ENCODE measurements around the gene ZFP28. TPM values are rescaled to one million over a fixed set of nuclear protein-coding genes. Genes with fewer than 3 reads are reported as not detected.

Gene ZFP28
- polyA plus RNA-seq, 1 donor from 2014 or later, result 45.1 TPM

GRCh38 chr19:56572589-56572988, 33.8 kb downstream of the ZFP28 start:
- Histone ChIP-seq H3K36me3 (ENCODE audit: insufficient read depth, low read length) (peaks cover 67% of the 10 kb centered on the region), H3K9me3 (ENCODE audit: low read length) (peaks cover 36% of the 10 kb centered on the region), H3K9me2 (ENCODE audit: insufficient read depth, low read length) (no peaks in the 10 kb centered on the region), H3K9ac (ENCODE audit: low read length) (no peak overlapping the region), H3K4me3 (ENCODE audit: low read length) (no peak overlapping the region), H2AFZ (ENCODE audit: low read depth, low read length) (no peak overlapping the region), H3K4me2 (ENCODE audit: low read length) (no peak overlapping the region), H3K27me3 (ENCODE audit: insufficient read depth, low read depth, low read length) (no peaks in the 10 kb centered on the region), H3F3A (ENCODE audit: insufficient read depth, low read length, poor library complexity, severe bottlenecking) (no peaks in the 10 kb centered on the region), H3K79me2 (replicated peaks; ENCODE audit: insufficient read depth, low read length) (no peaks in the 10 kb centered on the region), H4K20me1 (ENCODE audit: insufficient read depth) (no peaks in the 10 kb centered on the region), H3K27ac (ENCODE audit: low read length) (no peak overlapping the region)
- TF ChIP-seq SMC3 (conservative IDR thresholded peaks at IDR 0.05; ENCODE audit: poor library complexity) (no peak), EZH2 (IDR thresholded peaks at IDR 0.05; ENCODE audit: borderline replicate concordance, insufficient read depth, low read length, poor library complexity, severe bottlenecking) (no peak), POLR2AphosphoS5 (IDR thresholded peaks at IDR 0.05) (no peak), TAF1 (IDR thresholded peaks at IDR 0.05; ENCODE audit: low read depth) (no peak), MXI1 (conservative IDR thresholded peaks at IDR 0.05; ENCODE audit: poor library complexity, severe bottlenecking) (no peak), RAD21 (conservative IDR thresholded peaks at IDR 0.05) (no peak), CTCF (IDR thresholded peaks at IDR 0.05; ENCODE audit: poor library complexity, severe bottlenecking) (no peak), EP300 (conservative IDR thresholded peaks at IDR 0.05; ENCODE audit: poor library complexity, severe bottlenecking) (no peak)
- TF ChIP-seq, protein P1, sequence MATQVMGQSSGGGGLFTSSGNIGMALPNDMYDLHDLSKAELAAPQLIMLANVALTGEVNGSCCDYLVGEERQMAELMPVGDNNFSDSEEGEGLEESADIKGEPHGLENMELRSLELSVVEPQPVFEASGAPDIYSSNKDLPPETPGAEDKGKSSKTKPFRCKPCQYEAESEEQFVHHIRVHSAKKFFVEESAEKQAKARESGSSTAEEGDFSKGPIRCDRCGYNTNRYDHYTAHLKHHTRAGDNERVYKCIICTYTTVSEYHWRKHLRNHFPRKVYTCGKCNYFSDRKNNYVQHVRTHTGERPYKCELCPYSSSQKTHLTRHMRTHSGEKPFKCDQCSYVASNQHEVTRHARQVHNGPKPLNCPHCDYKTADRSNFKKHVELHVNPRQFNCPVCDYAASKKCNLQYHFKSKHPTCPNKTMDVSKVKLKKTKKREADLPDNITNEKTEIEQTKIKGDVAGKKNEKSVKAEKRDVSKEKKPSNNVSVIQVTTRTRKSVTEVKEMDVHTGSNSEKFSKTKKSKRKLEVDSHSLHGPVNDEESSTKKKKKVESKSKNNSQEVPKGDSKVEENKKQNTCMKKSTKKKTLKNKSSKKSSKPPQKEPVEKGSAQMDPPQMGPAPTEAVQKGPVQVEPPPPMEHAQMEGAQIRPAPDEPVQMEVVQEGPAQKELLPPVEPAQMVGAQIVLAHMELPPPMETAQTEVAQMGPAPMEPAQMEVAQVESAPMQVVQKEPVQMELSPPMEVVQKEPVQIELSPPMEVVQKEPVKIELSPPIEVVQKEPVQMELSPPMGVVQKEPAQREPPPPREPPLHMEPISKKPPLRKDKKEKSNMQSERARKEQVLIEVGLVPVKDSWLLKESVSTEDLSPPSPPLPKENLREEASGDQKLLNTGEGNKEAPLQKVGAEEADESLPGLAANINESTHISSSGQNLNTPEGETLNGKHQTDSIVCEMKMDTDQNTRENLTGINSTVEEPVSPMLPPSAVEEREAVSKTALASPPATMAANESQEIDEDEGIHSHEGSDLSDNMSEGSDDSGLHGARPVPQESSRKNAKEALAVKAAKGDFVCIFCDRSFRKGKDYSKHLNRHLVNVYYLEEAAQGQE (IDR thresholded peaks at IDR 0.05; ENCODE audit: borderline replicate concordance), result no peak

- Histone ChIP-seq H2AFZ (ENCODE audit: low read depth, low read length) (no peak overlapping the region), H3F3A (ENCODE audit: insufficient read depth, low read length, poor library complexity, severe bottlenecking) (no peaks in the 10 kb centered on the region), H3K9me2 (ENCODE audit: insufficient read depth, low read length) (no peaks in the 10 kb centered on the region), H3K4me3 (ENCODE audit: low read length) (no peak overlapping the region), H3K9me3 (ENCODE audit: low read length) (peaks cover 47% of the 10 kb centered on the region), H3K4me2 (ENCODE audit: low read length) (no peak overlapping the region), H4K20me1 (ENCODE audit: insufficient read depth) (no peaks in the 10 kb centered on the region), H3K27me3 (ENCODE audit: insufficient read depth, low read depth, low read length) (no peaks in the 10 kb centered on the region), H3K27ac (ENCODE audit: low read length) (no peak overlapping the region), H3K79me2 (replicated peaks; ENCODE audit: insufficient read depth, low read length) (no peaks in the 10 kb centered on the region), H3K36me3 (ENCODE audit: insufficient read depth, low read length) (peaks cover 79% of the 10 kb centered on the region), H3K9ac (ENCODE audit: low read length) (no peak overlapping the region)
- TF ChIP-seq TAF1 (IDR thresholded peaks at IDR 0.05; ENCODE audit: low read depth) (no peak), CTCF (IDR thresholded peaks at IDR 0.05; ENCODE audit: poor library complexity, severe bottlenecking) (no peak), POLR2AphosphoS5 (IDR thresholded peaks at IDR 0.05) (no peak), SMC3 (conservative IDR thresholded peaks at IDR 0.05; ENCODE audit: poor library complexity) (no peak)
These were observed 35.2 kb downstream of the ZFP28 start for GRCh38 chr19:56573914-56574313.

Data from neural cell (in vitro differentiated cells).